Neuronal stem cell (in vitro differentiated cells): ENCODE data around the gene MEF2A.

Source experiments
- DNase-seq: peaks from one replicate; pipeline ENCODE4 v3.0.0-alpha.2; 2013; ENCODE audit warnings: low spot score
- H2AFZ ChIP-seq: one replicate; pipeline ENCODE4 v1.6.1; 2013; ENCODE audit warnings: mild to moderate bottlenecking, low read length, inconsistent platforms
- H2AK5ac ChIP-seq: 2 replicates; pipeline ENCODE4 v1.6.1; 2013; ENCODE audit warnings: low read depth, mild to moderate bottlenecking, inconsistent platforms, low read length, moderate library complexity, mixed read lengths
- H2BK120ac ChIP-seq: 2 replicates; pipeline ENCODE4 v1.6.1; 2013; ENCODE audit warnings: low read depth, mild to moderate bottlenecking, inconsistent platforms, low read length, moderate library complexity, mixed read lengths
- H2BK12ac ChIP-seq: one replicate; pipeline ENCODE4 v1.6.1; 2013; ENCODE audit warnings: low read length, inconsistent platforms
- H2BK15ac ChIP-seq: 2 replicates; pipeline ENCODE4 v1.6.1; 2013; ENCODE audit warnings: mild to moderate bottlenecking, low read length, inconsistent platforms, mixed read lengths
- H2BK5ac ChIP-seq: one replicate; pipeline ENCODE4 v1.6.1; 2013; ENCODE audit warnings: inconsistent platforms, mild to moderate bottlenecking, low read length, moderate library complexity
- H3K14ac ChIP-seq: one replicate; pipeline ENCODE4 v1.6.1; 2013; ENCODE audit warnings: low read length, inconsistent platforms
- H3K18ac ChIP-seq: 2 replicates; pipeline ENCODE4 v1.6.1; 2013; ENCODE audit warnings: low read length, inconsistent platforms
- H3K23ac ChIP-seq: 2 replicates; pipeline ENCODE4 v1.6.1; 2013; ENCODE audit warnings: low read depth, mild to moderate bottlenecking, mixed read lengths, low read length, inconsistent platforms; ENCODE audit not compliant: poor library complexity
- H3K27ac ChIP-seq: replicated peaks from 3 replicates; pipeline ENCODE4 v1.5.1; 2013; ENCODE audit warnings: low read length, inconsistent platforms
- H3K27me3 ChIP-seq, 3 experiments: 2 replicates each; pipeline ENCODE4 v1.6.1; 2013; ENCODE audit warnings: low read length in 3 of 3, mild to moderate bottlenecking in 2 of 3, inconsistent platforms in 1 of 3, low read depth in 1 of 3, mixed read lengths in 1 of 3, moderate library complexity in 1 of 3; ENCODE audit not compliant: control insufficient read depth in 3 of 3, insufficient read depth in 3 of 3
- H3K36me3 ChIP-seq, 2 donors: replicated peaks in 1 of 2; 2 replicates each; pipeline ENCODE4 v1.6.1; 2013; ENCODE audit warnings: low read length in 2 of 2; ENCODE audit not compliant: control insufficient read depth in 2 of 2, insufficient read depth in 2 of 2
- H3K4ac ChIP-seq: 2 replicates; pipeline ENCODE4 v1.6.1; 2013; ENCODE audit warnings: inconsistent platforms, mild to moderate bottlenecking, low read length, moderate library complexity
- H3K4me1 ChIP-seq, 2 donors: 1 replicate in 1 of 2; 2 replicates in 1 of 2; pipeline ENCODE4 v1.6.1; 2013; ENCODE audit warnings: low read length in 2 of 2, low read depth in 1 of 2; ENCODE audit not compliant: control insufficient read depth in 2 of 2, insufficient read depth in 1 of 2
- H3K4me2 ChIP-seq: one replicate; pipeline ENCODE4 v1.6.1; 2013; ENCODE audit warnings: mild to moderate bottlenecking, low read length, inconsistent platforms; ENCODE audit not compliant: insufficient read depth, poor library complexity, severe bottlenecking
- H3K4me3 ChIP-seq, 2 donors: 2 replicates each; pipeline ENCODE4 v1.5.1; 2013; ENCODE audit warnings: low read length in 2 of 2, mild to moderate bottlenecking in 2 of 2, inconsistent platforms in 1 of 2, moderate library complexity in 1 of 2
- H3K79me1 ChIP-seq: one replicate; pipeline ENCODE4 v1.6.1; 2013; ENCODE audit warnings: low read depth, mild to moderate bottlenecking, inconsistent platforms, low read length, moderate library complexity
- H3K9ac ChIP-seq: one replicate; pipeline ENCODE4 v1.6.1; 2013; ENCODE audit warnings: mild to moderate bottlenecking, low read depth, low read length, inconsistent platforms; ENCODE audit not compliant: poor library complexity
- H3K9me3 ChIP-seq, 2 donors: replicated peaks in 1 of 2; 2 replicates each; pipeline versions ENCODE3 to v1.6.1; 2013; ENCODE audit warnings: low read length in 2 of 2, mild to moderate bottlenecking in 2 of 2, inconsistent platforms in 1 of 2, low read depth in 1 of 2, mixed read lengths in 1 of 2, moderate library complexity in 1 of 2; ENCODE audit not compliant: control insufficient read depth in 2 of 2, insufficient read depth in 1 of 2
- H4K8ac ChIP-seq: one replicate; pipeline ENCODE4 v1.6.1; 2013; ENCODE audit warnings: low read depth, mild to moderate bottlenecking, inconsistent platforms, low read length, moderate library complexity
- H4K91ac ChIP-seq: one replicate; pipeline ENCODE4 v1.6.1; 2013; ENCODE audit warnings: low read length, low read depth, mild to moderate bottlenecking, inconsistent platforms; ENCODE audit not compliant: poor library complexity
- WGBS, 2 donors: extraction: QIAGEN DNeasy Blood & Tissue Kit; methylation state at CpG; one replicate each; pipeline ENCODE4 v1.1.7; 2013; ENCODE audit warnings: missing lambda C conversion rate in 2 of 2, mixed read lengths in 1 of 2; ENCODE audit not compliant: insufficient read length in 2 of 2, insufficient replicate concordance in 1 of 2; ENCODE audit errors: extremely low coverage in 2 of 2; 5-methylcytosine and 5-hydroxymethylcytosine counted together

Gene MEF2A

GRCh38 chr15:99731336-99732123 is 165.7 kb downstream of the MEF2A start:
- DNase-seq, result no peak
- Histone ChIP-seq H3K18ac (no peak overlapping the region), H3K27ac (no peak overlapping the region), H3K9me3 (peaks cover 0 to 3% of the 10 kb centered on the region in 2 donors), H4K91ac (no peak overlapping the region), H3K4me1 (peaks cover 4 to 6% of the 10 kb centered on the region in 2 donors), H3K4me3 (peak overlapping the region in 1 of 2 donors; percentile 82), H2BK120ac (no peak overlapping the region), H4K8ac (no peak overlapping the region), H3K9ac (no peak overlapping the region), H2AFZ (no peak overlapping the region), H2BK12ac (no peak overlapping the region), H3K27me3 (peaks cover 0 to under 1% (median 0%) of the 10 kb centered on the region in 3 experiments), H2BK15ac (no peak overlapping the region), H2AK5ac (no peak overlapping the region), H2BK5ac (no peak overlapping the region), H3K23ac (no peak overlapping the region), H3K36me3 (peaks cover 11 to 18% of the 10 kb centered on the region in 2 donors), H3K14ac (no peak overlapping the region), H3K4ac (no peak overlapping the region), H3K79me1 (no peaks in the 10 kb centered on the region), H3K4me2 (peak overlapping the region; percentile 89)
- no CpG with 5 or more reads among the region's 26 CpGs for WGBS, 2 donors

- H3K4me3 ChIP-seq, result peak overlapping the region; percentile 82 to 94
- peaks cover 4 to 6% of the 10 kb centered on the region in 2 donors for H3K4me1 ChIP-seq
- peaks cover 0 to 3% of the 10 kb centered on the region in 2 donors for H3K9me3 ChIP-seq
- H4K8ac ChIP-seq, result no peak overlapping the region
- no peak overlapping the region for H2BK15ac ChIP-seq
- DNase-seq, result no peak
- peaks cover 0 to 3% (median 0%) of the 10 kb centered on the region in 3 experiments for H3K27me3 ChIP-seq
- H3K18ac ChIP-seq, result peak overlapping the region; percentile 93
- no peak overlapping the region for H2BK120ac ChIP-seq
- H2AFZ ChIP-seq, result peak overlapping the region; percentile 100
- peak overlapping the region; percentile 90 for H2BK5ac ChIP-seq
- H3K23ac ChIP-seq, result no peak overlapping the region
- H2AK5ac ChIP-seq, result peak overlapping the region; percentile 74
- peak overlapping the region; percentile 89 for H3K4me2 ChIP-seq
- no CpG with 5 or more reads among the region's 18 CpGs for WGBS, 2 donors
- H3K4ac ChIP-seq, result no peak overlapping the region
- no peaks in the 10 kb centered on the region for H3K79me1 ChIP-seq
- no peak overlapping the region for H3K14ac ChIP-seq
- peaks cover 11 to 18% of the 10 kb centered on the region in 2 donors for H3K36me3 ChIP-seq
- peak overlapping the region; percentile 82 for H3K9ac ChIP-seq
- H2BK12ac ChIP-seq, result no peak overlapping the region
- H4K91ac ChIP-seq, result no peak overlapping the region
- H3K27ac ChIP-seq, result no peak overlapping the region
Measured at GRCh38 chr15:99732124-99732750, 166.5 kb downstream of the MEF2A start.

GRCh38 chr15:99732751-99733267 is 167.0 kb downstream of the MEF2A start:
- no peak overlapping the region for H2BK12ac ChIP-seq
- peak overlapping the region; percentile 77 for H3K23ac ChIP-seq
- no peak overlapping the region for H3K14ac ChIP-seq
- H3K4ac ChIP-seq, result no peak overlapping the region
- peak overlapping the region; percentile 82 for H3K9ac ChIP-seq
- H3K4me3 ChIP-seq, result peak overlapping the region; percentile 82 to 94
- peaks cover 0 to 3% of the 10 kb centered on the region in 2 donors for H3K9me3 ChIP-seq
- H3K18ac ChIP-seq, result peak overlapping the region; percentile 93
- H2BK5ac ChIP-seq, result peak overlapping the region; percentile 90
- peak overlapping the region; percentile 49 for H2BK120ac ChIP-seq
- H3K4me2 ChIP-seq, result peak overlapping the region; percentile 89
- H2BK15ac ChIP-seq, result peak overlapping the region; percentile 43
- WGBS, 2 donors, result no CpG with 5 or more reads among the region's 46 CpGs
- peak overlapping the region; percentile 74 for H2AK5ac ChIP-seq
- no peak overlapping the region for H4K91ac ChIP-seq
- peaks cover 11 to 18% of the 10 kb centered on the region in 2 donors for H3K36me3 ChIP-seq
- no peaks in the 10 kb centered on the region for H3K79me1 ChIP-seq
- peaks cover 0 to 3% (median 0%) of the 10 kb centered on the region in 3 experiments for H3K27me3 ChIP-seq
- no peak overlapping the region for H4K8ac ChIP-seq
- peak overlapping the region; percentile 100 for H2AFZ ChIP-seq
- peak overlapping the region; percentile 59 for H3K27ac ChIP-seq
- DNase-seq, result no peak
- peaks cover 4 to 6% of the 10 kb centered on the region in 2 donors for H3K4me1 ChIP-seq
